HG03442 (cell line): ENCODE data around the gene KIAA0319L.

Source experiments
- ATAC-seq: cut with Tn5 transposase; IDR thresholded peaks from one replicate; pipeline ENCODE4 v1.9.1; 2021; ENCODE audit warnings: mild to moderate bottlenecking, moderate library complexity; ENCODE audit not compliant: unreplicated experiment

KIAA0319L gene

GRCh38 chr1:35564037-35564883, 7.1 kb upstream of the KIAA0319L start:
- ATAC-seq, result no peak

- ATAC-seq, result no peak
These were observed 6.0 kb upstream of the KIAA0319L start for GRCh38 chr1:35563166-35563565.

- ATAC-seq, result no peak
These were observed 4.9 kb upstream of the KIAA0319L start for GRCh38 chr1:35561972-35562680.

- no peak for ATAC-seq
These were observed 4.2 kb upstream of the KIAA0319L start for GRCh38 chr1:35561297-35561971.

- ATAC-seq, result no peak
These were observed 3.3 kb upstream of the KIAA0319L start for GRCh38 chr1:35560256-35561225.

- no peak for ATAC-seq
These were observed 2.2 kb upstream of the KIAA0319L start for GRCh38 chr1:35559317-35559944.

GRCh38 chr1:35558374-35559316, 1.4 kb upstream of the KIAA0319L start:
- no peak for ATAC-seq

GRCh38 chr1:35557611-35558373, 589 bp upstream of the KIAA0319L start, which contains the start of gene NCDN:
Gene NCDN (plus strand): TSS chr1:35557799. CDS start chr1:35558191, 392 bp downstream.
- ATAC-seq, result peak; percentile 73

- ATAC-seq, result no peak
These were observed 602 bp downstream of the KIAA0319L start for GRCh38 chr1:35556484-35557117.

GRCh38 chr1:35555601-35556477, 1.4 kb downstream of the KIAA0319L start:
- ATAC-seq, result no peak

GRCh38 chr1:35555212-35555584, 2.0 kb downstream of the KIAA0319L start:
- no peak for ATAC-seq

- no peak for ATAC-seq
These were observed 2.7 kb downstream of the KIAA0319L start for GRCh38 chr1:35554266-35555211.

- no peak for ATAC-seq
These were observed 3.4 kb downstream of the KIAA0319L start for GRCh38 chr1:35553851-35554250.

- ATAC-seq, result no peak
These were observed 10.6 kb downstream of the KIAA0319L start for GRCh38 chr1:35546614-35547013.

- ATAC-seq, result no peak
These were observed 12.2 kb downstream of the KIAA0319L start for GRCh38 chr1:35544976-35545375.
